ENCODE results near the gene TRIM3. TPM values are rescaled to one million over a fixed set of nuclear protein-coding genes. Genes with fewer than 3 reads are reported as not detected.

TRIM3 gene
- total and polyA plus RNA-seq, 2 donors (not counting 1 experiment from before 2014, with no cell fraction given): 11.4 to 20.1 TPM

DNA sequence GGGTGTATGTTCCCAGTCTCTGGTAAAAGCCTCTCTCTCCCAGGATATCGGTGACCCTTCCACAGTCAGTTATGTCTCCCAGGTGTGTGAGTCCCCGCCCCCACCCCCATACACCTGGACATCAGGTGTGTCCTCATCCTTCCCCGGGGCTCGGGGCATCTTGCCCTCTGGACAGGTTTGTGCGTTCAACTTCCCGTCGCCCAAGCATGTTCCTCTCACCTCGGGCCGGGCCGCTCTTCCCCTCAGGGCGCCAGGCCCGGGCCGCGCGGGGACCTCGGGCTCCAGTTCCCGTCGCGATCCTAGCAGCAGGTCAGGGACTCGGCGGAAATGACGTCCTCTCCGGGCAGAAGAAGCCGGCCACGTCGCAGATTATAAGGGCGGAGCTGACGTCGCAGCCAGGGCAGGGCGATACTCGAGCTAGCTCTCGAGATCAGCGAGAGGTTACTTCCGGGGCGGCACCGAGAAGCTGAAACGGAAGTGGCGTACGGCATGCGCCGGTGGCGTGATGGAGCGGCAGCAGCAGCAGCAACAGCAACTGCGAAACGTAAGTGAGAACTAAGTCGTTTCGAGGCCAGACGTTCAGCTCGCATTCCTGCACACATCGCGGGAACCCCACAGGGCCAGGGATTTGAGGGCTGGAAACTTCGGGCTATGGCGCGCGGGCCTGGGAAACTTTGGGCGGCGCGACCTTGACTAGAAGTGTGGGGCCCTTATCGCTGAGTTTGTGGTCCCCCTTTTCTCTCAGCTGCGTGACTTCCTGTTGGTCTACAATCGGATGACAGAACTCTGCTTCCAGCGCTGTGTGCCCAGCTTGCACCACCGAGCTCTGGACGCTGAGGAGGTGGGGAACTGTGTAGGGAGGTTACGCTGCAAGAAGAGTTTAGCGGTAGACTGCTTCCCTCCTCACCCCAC, 7.5 kb upstream of the TRIM3 start, which contains the start of the genes ARFIP2 and TIMM10B:
ARFIP2 (minus strand) TSS at position 320 of the 912 bp plus-strand sequence. CDS start 910 bp downstream, outside the sequence.
TIMM10B (plus strand) TSS at position 490 of the 912 bp plus-strand sequence; CDS start at position 506, 16 bp downstream.
- Mint-ChIP-seq H3K27me3 (no peaks in the 10 kb centered on the region), H3K4me1 (peaks cover 39% of the 10 kb centered on the region), H3K9me3 (ENCODE audit: insufficient read depth) (no peaks in the 10 kb centered on the region), H3K27ac (peak within 1 kb of the TSS; percentile 97), H3K4me3 (peak within 1 kb of the TSS; percentile 97)
- ATAC-seq (ENCODE audit: low read depth): peak; percentile 96
- intact Hi-C loops (cut with micrococcal nuclease): loop anchor here (1.0 to 10.0 kb wide), 9 partner anchors 8 to 796 kb away; partner anchors contain the start of genes APBB1, FHIP1B, ILK and MRPL17
- H3K27me3 ChIP-seq (replicated peaks in 1 of 4; ENCODE audit: control extremely low read depth in 1 of 4, control insufficient read depth in 3 of 4, insufficient read depth in 4 of 4, low read length in 3 of 4): no peaks in the 10 kb centered on the region
- H3K36me3 ChIP-seq (replicated peaks in 1 of 2; ENCODE audit: control extremely low read depth in 1 of 2, control insufficient read depth in 1 of 2, extremely low read depth in 1 of 2, insufficient read depth in 2 of 2, low read length in 1 of 2): peaks cover 0 to 53% of the 10 kb centered on the region in 2 experiments
- H3K9ac ChIP-seq (ENCODE audit: low read length): peak within 1 kb of the TSS; percentile 84
- H4K20me1 ChIP-seq (ENCODE audit: control insufficient read depth, insufficient read depth, low read length, poor library complexity, severe bottlenecking): no peaks in the 10 kb centered on the region
- ChIA-PET POLR2A (interaction anchor here (0.6 to 2.4 kb wide), 8 partner anchors 14 to 202 kb away, joined by 3 to 15 read pairs (median 4); partner anchors contain the start of genes APBB1, MRPL17, SMPD1 and TAF10), CTCF (interaction anchor here (0.7 to 2.8 kb wide), 9 partner anchors 9 to 265 kb away, joined by 3 to 12 read pairs (median 3); partner anchors contain the start of genes MRPL17 and SMPD1)
- H3K27ac ChIP-seq (ENCODE audit: low read length in 2 of 2): peak within 1 kb of the TSS; percentile 90 to 96
- peak within 1 kb of the TSS; percentile 26 to 92 (median 83) for H3K4me3 ChIP-seq (ENCODE audit: control extremely low read depth in 1 of 5, extremely low read depth in 1 of 5, insufficient read depth in 1 of 5, low read depth in 2 of 5, low read length in 4 of 5)
- H3K4me1 ChIP-seq (ENCODE audit: control insufficient read depth in 2 of 2, insufficient read depth in 2 of 2, low read length in 2 of 2): peaks cover 20 to 27% of the 10 kb centered on the region in 2 donors
- TF ChIP-seq, protein P1, sequence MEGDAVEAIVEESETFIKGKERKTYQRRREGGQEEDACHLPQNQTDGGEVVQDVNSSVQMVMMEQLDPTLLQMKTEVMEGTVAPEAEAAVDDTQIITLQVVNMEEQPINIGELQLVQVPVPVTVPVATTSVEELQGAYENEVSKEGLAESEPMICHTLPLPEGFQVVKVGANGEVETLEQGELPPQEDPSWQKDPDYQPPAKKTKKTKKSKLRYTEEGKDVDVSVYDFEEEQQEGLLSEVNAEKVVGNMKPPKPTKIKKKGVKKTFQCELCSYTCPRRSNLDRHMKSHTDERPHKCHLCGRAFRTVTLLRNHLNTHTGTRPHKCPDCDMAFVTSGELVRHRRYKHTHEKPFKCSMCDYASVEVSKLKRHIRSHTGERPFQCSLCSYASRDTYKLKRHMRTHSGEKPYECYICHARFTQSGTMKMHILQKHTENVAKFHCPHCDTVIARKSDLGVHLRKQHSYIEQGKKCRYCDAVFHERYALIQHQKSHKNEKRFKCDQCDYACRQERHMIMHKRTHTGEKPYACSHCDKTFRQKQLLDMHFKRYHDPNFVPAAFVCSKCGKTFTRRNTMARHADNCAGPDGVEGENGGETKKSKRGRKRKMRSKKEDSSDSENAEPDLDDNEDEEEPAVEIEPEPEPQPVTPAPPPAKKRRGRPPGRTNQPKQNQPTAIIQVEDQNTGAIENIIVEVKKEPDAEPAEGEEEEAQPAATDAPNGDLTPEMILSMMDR (IDR thresholded peaks at IDR 0.05): no peak
- TF ChIP-seq EZH2 (IDR thresholded peaks at IDR 0.05; ENCODE audit: borderline replicate concordance, insufficient read depth, low read depth, low read length, poor library complexity, severe bottlenecking): no peak
- under 1% methylated on average over 59 of the region's 66 CpGs for WGBS (ENCODE audit: insufficient coverage)
- DNase-seq: peak; percentile 98
- H3K4me2 ChIP-seq (replicated peaks; ENCODE audit: low read depth, low read length, poor library complexity, severe bottlenecking): peak within 1 kb of the TSS; percentile 85
- H2AFZ ChIP-seq (ENCODE audit: insufficient read depth, low read depth, low read length, poor library complexity, severe bottlenecking): peak within 1 kb of the TSS; percentile 90
- no peaks in the 10 kb centered on the region for H3K9me3 ChIP-seq (ENCODE audit: control extremely low read depth in 1 of 3, control insufficient read depth in 2 of 3, insufficient read depth in 1 of 3, low read length in 2 of 3)
- H3K79me2 ChIP-seq (ENCODE audit: control insufficient read depth, insufficient read depth, low read length): peaks cover 43% of the 10 kb centered on the region
